GM19397 (cell line): ENCODE data around the gene ADGRE3.

Experiments
- ATAC-seq: cut with Tn5 transposase; IDR thresholded peaks from one replicate; pipeline ENCODE4 v1.9.1; 2021; ENCODE audit warnings: mild to moderate bottlenecking, moderate library complexity; ENCODE audit not compliant: unreplicated experiment

The ADGRE3 gene, protein sequence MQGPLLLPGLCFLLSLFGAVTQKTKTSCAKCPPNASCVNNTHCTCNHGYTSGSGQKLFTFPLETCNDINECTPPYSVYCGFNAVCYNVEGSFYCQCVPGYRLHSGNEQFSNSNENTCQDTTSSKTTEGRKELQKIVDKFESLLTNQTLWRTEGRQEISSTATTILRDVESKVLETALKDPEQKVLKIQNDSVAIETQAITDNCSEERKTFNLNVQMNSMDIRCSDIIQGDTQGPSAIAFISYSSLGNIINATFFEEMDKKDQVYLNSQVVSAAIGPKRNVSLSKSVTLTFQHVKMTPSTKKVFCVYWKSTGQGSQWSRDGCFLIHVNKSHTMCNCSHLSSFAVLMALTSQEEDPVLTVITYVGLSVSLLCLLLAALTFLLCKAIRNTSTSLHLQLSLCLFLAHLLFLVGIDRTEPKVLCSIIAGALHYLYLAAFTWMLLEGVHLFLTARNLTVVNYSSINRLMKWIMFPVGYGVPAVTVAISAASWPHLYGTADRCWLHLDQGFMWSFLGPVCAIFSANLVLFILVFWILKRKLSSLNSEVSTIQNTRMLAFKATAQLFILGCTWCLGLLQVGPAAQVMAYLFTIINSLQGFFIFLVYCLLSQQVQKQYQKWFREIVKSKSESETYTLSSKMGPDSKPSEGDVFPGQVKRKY

DNA sequence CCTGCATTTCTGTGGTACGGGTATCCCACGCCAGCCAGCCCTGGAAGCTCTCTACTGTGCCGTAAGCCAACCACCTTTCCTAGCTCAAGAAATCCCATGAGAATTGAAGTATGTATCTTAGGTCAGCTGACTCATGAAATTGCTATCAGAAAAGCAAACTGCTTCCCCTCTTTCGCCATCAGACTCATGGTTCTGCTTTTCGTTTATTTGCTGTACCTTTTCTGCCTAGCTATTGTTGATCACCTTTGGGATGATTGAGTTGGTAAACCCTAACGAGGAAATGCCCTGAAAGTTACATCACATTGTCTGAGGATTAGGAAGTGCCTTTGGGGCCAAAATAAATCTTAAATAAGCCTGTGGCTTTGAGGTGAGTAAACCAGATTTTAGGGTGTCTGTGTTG, at the start of gene ADGRE3:
Gene ADGRE3, minus strand, starts transcription at position 81 of the 400 bp plus-strand sequence. Its CDS starts 74 bp downstream, at position 7.
- no peak for ATAC-seq

DNA sequence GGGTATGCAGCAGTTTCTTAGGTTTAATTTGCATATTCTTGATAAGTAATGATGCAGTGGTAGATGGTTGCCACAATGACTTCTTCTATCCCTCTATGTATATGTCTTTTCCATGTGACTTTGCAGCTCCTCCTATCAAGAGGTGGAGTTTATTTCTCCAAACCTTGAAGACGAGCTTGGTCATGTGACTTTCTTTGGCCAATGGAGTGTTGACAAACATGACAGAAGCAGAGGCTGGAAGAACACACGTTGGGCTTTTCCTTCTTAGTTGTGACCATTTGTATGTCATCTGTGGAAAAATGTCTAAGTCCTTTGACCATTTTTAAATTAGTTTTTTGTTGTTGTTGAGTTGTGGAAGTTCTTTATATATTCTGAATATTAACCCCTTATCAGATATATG, 47.5 kb upstream of the ADGRE3 start:
- no peak for ATAC-seq

DNA sequence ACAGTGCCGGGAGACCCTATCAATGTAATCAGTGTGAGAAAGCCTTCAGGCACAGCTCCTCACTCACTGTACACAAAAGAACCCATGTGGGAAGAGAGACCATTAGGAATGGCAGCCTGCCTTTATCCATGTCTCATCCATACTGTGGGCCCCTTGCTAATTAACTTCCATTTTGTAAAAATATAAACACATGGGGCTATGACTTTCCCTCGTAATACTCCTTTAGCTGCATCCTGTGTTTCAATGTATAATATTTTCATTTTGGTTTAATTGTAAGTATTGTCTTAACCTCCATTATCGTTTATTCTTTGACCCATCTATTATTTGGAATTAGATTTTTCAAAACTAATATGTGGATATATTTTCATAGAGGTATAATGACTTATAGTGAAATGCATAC, 44.5 kb upstream of the ADGRE3 start:
- no peak for ATAC-seq

DNA sequence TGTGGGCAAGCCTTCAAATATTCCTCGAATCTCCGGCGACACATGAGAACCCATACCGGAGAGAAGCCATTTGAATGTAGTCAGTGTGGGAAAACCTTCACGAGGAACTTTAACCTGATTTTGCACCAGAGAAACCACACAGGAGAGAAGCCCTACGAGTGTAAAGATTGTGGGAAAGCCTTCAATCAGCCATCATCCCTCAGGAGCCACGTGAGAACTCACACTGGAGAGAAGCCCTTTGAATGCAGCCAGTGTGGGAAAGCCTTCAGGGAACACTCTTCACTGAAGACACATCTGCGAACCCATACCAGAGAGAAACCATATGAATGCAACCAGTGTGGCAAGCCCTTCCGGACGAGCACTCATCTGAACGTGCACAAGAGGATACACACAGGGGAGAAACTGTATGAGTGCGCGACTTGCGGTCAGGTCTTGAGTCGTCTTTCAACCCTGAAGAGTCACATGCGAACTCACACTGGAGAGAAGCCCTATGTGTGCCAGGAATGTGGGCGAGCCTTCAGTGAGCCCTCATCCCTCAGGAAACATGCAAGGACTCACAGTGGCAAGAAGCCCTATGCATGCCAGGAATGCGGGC, 44.0 kb upstream of the ADGRE3 start:
- no peak for ATAC-seq

DNA sequence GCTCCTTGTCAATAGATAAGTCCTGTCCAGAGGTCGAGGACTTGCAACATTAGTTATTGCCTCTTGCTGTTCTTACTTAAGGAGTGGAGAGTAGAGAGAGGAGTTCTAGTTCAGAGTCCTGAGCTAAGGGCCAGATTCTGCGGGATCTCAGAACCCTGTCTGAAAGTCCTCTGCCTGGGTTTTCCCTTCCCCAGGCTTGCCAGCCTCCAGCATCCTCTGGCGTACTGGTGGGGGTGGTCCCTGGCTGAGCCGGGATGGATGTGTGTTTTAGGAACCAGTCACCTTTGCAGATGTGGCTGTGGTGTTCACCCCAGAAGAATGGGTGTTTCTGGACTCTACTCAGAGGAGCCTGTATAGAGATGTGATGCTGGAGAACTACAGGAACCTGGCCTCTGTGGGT, 41.2 kb upstream of the ADGRE3 start:
- no peak for ATAC-seq

DNA sequence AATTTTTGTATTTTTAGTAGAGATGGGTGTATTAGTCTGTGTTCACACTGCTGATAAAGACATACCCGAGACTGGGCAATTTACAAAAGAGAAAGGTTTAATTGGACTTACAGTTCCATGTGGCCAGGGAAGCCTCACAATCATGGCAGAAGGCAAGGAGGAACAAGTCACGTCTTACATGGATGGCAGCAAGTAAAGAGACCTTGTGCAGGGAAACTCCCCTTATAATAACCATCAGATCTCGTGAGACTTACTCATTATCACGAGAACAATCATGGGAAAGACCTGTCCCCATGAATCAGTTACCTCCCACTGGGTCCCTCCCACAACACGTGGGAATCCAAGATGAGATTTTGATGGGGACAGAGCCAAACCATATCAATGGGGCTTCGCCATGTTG, 29.8 kb upstream of the ADGRE3 start:
- ATAC-seq = no peak

DNA sequence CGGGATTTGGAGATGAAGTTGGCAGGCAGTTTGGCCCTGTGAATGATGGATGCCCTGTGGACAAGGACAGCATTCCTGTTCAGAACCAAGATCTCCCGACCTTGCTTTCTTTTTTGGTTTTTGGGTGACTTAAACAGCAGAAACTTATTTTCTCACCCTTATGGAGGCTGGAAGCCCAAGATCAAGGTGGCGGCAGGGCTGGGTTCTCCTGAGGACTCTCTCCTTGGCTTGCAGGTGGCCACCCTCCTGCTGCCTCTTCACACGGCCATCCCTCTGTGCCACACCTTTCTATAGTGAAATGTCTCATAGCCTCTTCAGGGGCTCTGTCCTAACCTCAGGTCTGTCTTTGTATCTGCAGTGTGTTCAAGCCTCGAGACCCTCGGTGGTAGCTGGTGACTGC, 29.2 kb upstream of the ADGRE3 start:
- no peak for ATAC-seq

DNA sequence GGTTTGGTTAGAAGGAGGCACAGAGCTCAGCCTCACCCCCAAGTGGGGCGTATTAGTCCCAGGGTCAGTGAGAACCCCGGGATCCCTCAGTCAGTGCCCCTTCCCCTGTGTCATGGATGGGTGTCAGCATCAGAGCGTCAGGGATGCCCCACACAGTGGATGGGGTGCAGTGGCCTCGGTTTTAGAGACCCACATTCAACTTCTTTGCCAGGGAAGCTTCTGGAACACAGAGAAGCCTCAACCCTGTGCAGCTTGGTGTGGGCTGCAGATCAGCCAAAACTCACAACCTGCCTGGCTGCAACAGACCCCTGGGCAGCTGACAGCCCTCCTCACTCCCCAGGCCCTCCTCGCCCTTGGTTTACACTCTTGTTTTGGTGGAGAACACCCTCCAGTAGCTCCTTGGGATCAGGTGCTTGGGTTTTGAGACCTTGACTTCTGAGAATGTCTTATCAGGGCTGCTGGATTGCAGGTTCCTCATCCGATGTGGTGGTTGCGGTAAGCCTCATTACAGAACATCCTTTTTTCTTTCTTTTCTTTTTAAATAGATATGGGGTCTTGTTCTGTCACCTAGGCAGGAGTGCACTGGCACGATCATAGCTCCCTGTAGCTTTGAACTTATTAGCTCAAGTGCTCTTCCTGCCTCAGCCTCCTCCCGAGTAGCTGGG, 26.2 kb upstream of the ADGRE3 start:
- no peak for ATAC-seq

DNA sequence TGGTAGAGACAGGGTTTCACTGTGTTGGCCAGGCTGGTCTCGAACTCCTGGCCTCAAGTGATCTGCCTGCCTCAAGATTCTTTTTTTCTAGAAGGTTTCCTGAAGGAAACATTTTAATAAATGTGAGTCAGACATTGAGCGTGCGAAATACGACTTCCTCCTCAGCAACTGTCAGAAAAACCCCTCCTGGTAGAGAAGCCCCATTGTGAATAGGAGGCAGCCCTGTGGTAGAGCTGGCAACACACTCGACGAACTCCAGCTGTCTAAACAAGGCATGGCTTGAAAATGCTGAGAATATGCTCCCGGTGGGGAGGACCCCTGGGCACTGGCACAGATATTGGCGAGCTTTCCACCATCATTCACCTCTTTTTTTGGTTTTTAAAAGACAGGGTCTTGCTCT, 25.0 kb upstream of the ADGRE3 start:
- no peak for ATAC-seq

DNA sequence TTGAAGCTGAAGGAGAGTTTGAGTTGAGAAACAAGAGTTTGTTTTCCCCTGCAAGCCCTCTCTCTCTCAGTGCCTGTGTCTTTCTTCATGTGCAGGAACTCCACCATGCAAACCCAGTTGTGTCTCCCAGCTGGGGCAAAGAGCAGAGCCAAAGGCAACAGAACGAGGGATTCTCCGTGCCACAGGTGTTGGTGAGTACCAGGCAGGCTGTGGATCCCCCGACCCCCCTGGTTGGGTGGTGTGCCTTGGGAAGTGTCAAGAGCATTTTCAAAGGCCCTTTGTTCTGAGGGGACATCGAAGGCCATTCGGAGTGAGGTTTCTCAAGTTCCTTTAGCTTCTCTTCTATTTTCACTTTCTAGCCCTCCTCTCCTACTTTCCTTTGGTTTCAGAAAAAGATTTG, 20.8 kb upstream of the ADGRE3 start:
- no peak for ATAC-seq

DNA sequence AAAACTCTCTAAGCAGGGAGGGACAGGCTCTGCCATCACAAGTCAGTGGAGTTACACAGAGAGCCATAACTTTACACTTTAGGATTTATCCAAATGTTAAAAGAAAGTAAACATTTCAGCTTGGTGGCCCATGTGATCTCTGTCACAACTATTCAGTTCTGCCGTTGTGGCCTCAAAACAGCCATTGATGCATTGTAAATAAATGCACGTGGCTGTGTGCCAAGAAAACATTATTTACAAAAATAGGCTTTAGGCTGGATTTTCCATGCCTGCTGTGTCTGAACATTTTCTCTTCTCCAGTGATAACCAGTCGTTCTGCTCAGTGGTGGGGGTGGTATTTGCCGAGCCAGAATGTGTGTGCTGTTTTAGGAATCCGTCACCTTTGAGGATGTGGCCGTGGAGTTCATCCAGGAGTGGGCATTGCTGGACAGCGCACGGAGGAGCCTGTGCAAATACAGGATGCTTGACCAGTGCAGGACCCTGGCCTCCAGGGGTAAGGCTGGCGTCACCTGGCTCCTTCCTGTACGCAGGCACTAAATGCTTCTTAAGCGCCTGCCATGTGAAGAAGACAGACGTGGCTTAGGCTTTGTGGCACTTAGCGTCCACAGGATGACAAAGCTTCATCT, 20.1 kb upstream of the ADGRE3 start:
- ATAC-seq = no peak

DNA sequence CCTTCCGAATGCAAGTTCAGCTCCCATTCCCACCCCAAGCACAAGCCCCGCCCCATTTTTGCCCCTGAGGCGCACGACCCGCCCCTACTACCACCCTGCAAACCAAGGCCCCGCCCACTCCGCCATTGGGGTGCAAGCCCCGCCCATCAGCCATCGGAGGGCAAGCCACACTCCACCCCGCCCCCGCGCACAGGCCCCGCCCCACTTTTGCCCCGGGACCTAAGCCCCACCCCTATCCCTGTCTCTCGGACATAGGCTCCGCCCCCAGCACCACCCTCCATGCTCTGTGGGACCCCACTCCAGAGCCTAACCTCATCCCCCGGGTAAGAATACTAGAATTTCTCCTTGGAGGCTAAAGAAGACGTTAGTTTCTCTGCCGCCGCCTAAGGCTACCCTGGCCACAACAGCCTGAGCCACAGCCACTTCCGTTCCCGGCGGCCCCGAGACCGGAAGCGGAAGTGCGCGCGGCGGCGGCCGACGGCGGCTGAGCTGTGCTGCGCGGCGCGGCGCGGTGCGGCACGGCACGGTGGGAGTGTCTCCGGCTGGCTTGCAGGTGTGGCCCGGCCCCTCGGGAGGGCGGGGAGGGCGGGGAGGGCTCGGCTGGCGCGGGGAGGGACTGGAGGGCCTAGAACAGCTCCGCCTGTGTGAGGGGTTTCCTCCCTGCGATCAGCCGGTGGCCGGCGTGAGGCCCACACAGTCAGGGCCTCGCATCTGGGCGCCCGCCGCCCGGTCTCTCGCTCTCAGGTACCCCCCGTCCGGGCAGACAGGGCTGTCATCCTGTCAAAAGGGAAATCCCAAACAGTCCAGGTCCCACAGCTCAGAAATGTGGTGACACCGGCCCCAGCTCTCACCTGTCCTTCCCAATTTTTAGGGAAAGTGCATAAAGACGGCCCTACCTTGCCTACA, 15.2 kb upstream of the ADGRE3 start, which contains the start of gene ZNF333:
Gene ZNF333, plus strand, starts transcription at position 451 of the 906 bp plus-strand sequence. CDS start 3,444 bp downstream, outside the sequence.
- peak; percentile 94 for ATAC-seq

DNA sequence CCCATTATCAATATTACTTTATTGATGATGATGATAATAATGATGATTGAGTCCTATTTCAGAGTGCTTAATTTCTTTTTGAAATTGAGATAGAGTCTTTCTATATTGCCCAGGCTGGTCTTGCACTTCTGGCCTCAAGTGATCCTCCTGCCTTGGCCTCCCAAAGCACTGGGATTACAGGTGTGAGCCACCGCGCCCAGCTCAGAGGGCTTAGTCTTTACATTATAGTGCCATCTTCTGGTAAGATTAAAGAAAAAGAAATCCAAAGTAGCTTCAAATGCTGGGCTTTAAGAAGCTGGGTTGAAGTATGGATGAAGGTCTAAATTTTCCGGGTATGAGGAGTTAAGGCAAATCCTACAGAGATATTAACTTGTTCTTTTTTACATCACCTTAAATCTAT, 11.8 kb upstream of the ADGRE3 start:
- ATAC-seq = no peak

DNA sequence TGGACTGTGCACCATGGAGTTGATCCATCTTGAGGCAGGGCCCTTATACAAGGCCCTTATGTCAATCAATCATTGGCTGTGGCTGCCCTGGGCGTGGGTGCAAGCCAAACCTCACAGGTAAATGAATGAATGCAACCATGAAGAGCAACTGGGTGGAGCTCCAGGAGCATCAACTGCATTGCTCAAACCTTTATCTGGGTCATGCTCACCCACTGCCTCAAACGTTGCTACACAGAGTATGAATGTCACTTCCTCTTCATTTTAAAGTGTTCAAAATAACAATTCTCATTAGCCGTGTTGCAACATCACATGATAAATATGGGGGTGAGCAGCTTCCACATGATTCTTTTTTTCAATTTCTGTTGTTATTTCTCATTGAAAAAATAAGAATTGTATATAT, 8.8 kb upstream of the ADGRE3 start:
- ATAC-seq = no peak

DNA sequence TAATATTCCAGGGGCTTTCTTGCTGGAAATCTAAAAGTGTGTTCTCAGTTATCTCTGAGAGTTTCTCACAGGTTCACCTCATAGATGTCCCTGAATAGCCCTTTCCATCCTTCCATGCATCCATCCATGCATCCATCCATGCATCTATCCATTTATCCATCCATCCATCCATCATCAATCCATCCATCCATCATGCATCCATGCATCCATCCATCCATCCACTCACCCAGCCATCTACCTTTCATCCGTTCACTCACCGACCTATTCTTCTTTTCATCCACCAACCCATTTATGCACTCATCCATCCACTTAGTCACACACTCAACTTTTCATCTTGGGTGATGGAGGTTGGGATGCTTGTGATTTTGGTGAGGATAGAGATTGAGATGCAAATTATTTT, 7.4 kb upstream of the ADGRE3 start:
- no peak for ATAC-seq

DNA sequence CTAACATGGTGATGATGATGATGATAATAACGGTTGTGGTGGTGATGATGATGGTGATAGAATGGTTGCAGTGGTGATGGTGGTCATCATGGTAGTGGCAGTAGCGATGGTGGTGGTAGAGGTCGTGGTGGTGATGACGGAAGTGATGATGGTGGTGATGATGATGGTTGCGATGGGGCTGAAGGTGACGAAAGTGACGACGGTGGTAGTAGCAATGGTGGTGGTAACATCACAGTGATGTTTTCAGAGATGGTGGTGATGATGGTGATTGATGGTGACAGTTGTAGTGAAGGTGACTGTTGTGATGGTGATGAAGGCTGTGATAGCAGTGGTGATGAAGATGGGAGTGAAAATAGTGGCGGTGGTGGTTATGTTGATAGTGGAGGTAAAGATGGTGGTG, 3.6 kb upstream of the ADGRE3 start:
- no peak for ATAC-seq

DNA sequence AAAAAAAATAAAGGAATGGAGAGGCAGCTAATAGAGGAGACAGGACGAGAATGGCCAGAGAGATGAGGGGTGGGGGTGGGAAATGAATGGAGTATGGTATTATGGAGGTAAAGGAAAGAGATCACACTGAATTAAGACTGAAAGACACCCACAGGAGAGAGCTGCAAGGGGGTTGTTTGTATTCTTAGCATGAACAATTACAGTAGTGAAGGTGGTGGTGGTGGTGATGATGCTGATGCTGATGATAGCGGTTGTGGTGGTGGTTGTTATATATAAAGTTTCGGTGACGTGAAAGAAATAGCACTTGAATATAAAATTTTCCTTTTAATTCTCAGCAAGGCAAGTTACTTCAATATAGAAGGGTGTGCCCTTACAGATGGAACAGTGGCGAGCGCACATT, 2.8 kb upstream of the ADGRE3 start:
- no peak for ATAC-seq

DNA sequence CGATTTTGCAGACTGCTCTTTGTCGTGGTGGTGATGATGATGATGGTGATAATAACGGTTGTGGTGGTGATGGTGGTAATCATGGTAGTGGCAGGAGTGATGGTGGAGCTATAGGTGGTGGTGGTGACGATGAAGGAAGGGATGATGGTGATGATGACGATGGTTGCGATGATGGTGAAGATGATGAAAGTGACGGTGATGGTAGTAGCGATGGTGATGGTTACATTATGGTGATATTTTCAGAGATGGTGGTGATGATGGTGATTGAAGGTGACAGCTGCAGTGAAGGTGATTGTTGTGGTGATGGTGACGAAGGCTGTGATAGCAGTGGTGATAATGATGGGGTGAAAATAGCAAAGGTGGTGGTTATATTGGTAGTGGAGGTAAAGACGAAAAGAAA, 2.1 kb upstream of the ADGRE3 start:
- ATAC-seq = no peak

DNA sequence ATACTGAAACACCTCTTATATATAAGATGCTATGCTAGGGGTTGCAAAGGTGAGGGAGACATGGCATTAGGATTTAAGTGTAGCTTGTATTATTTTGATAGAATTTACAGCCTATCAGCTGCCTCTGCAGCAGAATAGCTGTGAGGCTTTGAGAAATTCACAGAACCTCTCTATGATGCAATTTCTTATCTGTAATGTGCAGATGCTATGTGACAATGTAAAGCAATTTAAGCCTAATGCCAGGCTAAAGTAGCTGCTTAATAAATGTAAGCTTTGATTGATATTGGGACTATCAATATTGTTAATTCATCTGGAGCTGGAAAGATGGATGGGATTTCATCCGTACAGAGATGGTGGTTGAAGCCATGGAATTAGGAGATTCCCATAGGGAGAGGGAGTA, 1.6 kb downstream of the ADGRE3 start:
- ATAC-seq = no peak
